ENCODE results near the gene EXTL2.
"Not testable (repeated sequence)": the region's sequence is repeated elsewhere in the genome, so short reads cannot be mapped to it uniquely, and the experiment has no call there.

EXTL2 gene

GRCh38 chr1:100895540-100896480, 1.2 kb upstream of the EXTL2 start, which contains the start of gene SLC30A7:
Gene SLC30A7 (plus strand): TSS chr1:100896090. CDS start chr1:100896263, 173 bp downstream.
- no peaks in the 10 kb centered on the region for H3K27me3 ChIP-seq (ENCODE audit: insufficient read depth, low read depth, severe bottlenecking)
- H3K36me3 ChIP-seq, result peaks cover 12% of the 10 kb centered on the region
- peak; percentile 94 for DNase-seq
- H3K27ac ChIP-seq, result peak within 1 kb of the TSS; percentile 82
- H3K9me3 ChIP-seq (ENCODE audit: severe bottlenecking), result no peaks in the 10 kb centered on the region
- no peak for TF ChIP-seq CTCF (IDR thresholded peaks at IDR 0.05; ENCODE audit: low read depth, low read length)
- peak within 1 kb of the TSS; percentile 86 for H3K4me3 ChIP-seq (ENCODE audit: low read depth, low read length)

- Histone ChIP-seq H3K9me3 (ENCODE audit: severe bottlenecking) (peaks cover 8% of the 10 kb centered on the region), H3K27me3 (ENCODE audit: insufficient read depth, low read depth, severe bottlenecking) (no peaks in the 10 kb centered on the region), H3K4me3 (ENCODE audit: low read depth, low read length) (peak overlapping the region; percentile 86), H3K27ac (no peak overlapping the region), H3K36me3 (peaks cover 3% of the 10 kb centered on the region)
- no peak for DNase-seq
- TF ChIP-seq CTCF (IDR thresholded peaks at IDR 0.05; ENCODE audit: low read depth, low read length), result no peak
Measured at GRCh38 chr1:100893718-100894117, 924 bp downstream of the EXTL2 start.

GRCh38 chr1:100892554-100892953, 2.1 kb downstream of the EXTL2 start:
- H3K36me3 ChIP-seq, result peaks cover 3% of the 10 kb centered on the region
- H3K27ac ChIP-seq, result no peak overlapping the region
- H3K4me3 ChIP-seq (ENCODE audit: low read depth, low read length), result no peak overlapping the region
- no peak for TF ChIP-seq CTCF (IDR thresholded peaks at IDR 0.05; ENCODE audit: low read depth, low read length)
- DNase-seq, result no peak
- peaks cover 8% of the 10 kb centered on the region for H3K9me3 ChIP-seq (ENCODE audit: severe bottlenecking)
- H3K27me3 ChIP-seq (ENCODE audit: insufficient read depth, low read depth, severe bottlenecking), result no peaks in the 10 kb centered on the region

GRCh38 chr1:100891380-100891779, 3.3 kb downstream of the EXTL2 start:
- Histone ChIP-seq H3K27me3 (ENCODE audit: insufficient read depth, low read depth, severe bottlenecking) (no peaks in the 10 kb centered on the region), H3K36me3 (peaks cover 3% of the 10 kb centered on the region), H3K9me3 (ENCODE audit: severe bottlenecking) (peaks cover 8% of the 10 kb centered on the region), H3K4me3 (ENCODE audit: low read depth, low read length) (no peak overlapping the region), H3K27ac (no peak overlapping the region)
- TF ChIP-seq CTCF (IDR thresholded peaks at IDR 0.05; ENCODE audit: low read depth, low read length), result no peak
- no peak for DNase-seq

GRCh38 chr1:100889869-100890482, 4.7 kb downstream of the EXTL2 start:
- not testable (repeated sequence) for H3K9me3 ChIP-seq (ENCODE audit: severe bottlenecking)

DNA sequence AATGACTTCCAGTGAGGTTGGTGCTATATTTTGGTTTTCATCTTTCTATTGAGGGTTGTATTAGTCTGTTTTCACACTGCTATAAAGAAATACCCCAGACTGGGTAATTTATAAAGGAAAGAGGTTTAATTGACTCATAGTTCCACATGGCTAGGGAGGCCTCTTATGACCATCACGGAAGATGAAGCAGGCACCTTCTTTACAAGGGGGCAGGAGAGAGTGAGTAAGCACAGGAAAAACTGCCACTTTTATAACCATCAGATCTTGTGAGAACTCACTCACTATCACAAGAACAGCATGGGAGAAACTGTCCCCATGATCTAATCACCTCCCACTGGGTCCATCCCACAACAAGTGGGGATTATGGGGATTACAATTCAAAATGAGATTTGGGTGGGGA, 5.6 kb downstream of the EXTL2 start:
- not testable (repeated sequence) for H3K27me3 ChIP-seq (ENCODE audit: insufficient read depth, low read depth, severe bottlenecking); H3K9me3 ChIP-seq (ENCODE audit: severe bottlenecking); DNase-seq; H3K27ac ChIP-seq; H3K36me3 ChIP-seq; H3K4me3 ChIP-seq (ENCODE audit: low read depth, low read length)

More at GRCh38 chr1:100889869-100890482, 4.7 kb downstream of the EXTL2 start:
- H3K4me3 ChIP-seq (ENCODE audit: low read depth, low read length); H3K27me3 ChIP-seq (ENCODE audit: insufficient read depth, low read depth, severe bottlenecking); H3K27ac ChIP-seq; H3K36me3 ChIP-seq; DNase-seq: not testable (repeated sequence)

All from WERI-Rb-1 (cell line).